Activated naive CD8-positive, alpha-beta T cell treated with anti-CD3 and anti-CD28 coated beads for 36 hours (primary cell): ENCODE results near the gene SCGB1C2. TPM values are rescaled to one million over a fixed set of nuclear protein-coding genes. Genes with fewer than 3 reads are reported as not detected.
"Not testable (repeated sequence)": the region's sequence is repeated elsewhere in the genome, so short reads cannot be mapped to it uniquely, and the experiment has no call there.

Source experiments
- DNase-seq: peaks from one replicate; pipeline ENCODE4 v3.0.0; 2021
- H3K27ac Mint-ChIP-seq: one replicate; pipeline ENCODE4 v1.8.0; 2022; ENCODE audit warnings: mild to moderate bottlenecking, moderate library complexity, mixed read lengths
- H3K27me3 Mint-ChIP-seq: one replicate; pipeline ENCODE4 v1.8.0; 2022; ENCODE audit warnings: mild to moderate bottlenecking, mixed read lengths
- H3K36me3 Mint-ChIP-seq: one replicate; pipeline ENCODE4 v1.8.0; 2021; ENCODE audit warnings: mild to moderate bottlenecking, mixed read lengths
- H3K4me1 Mint-ChIP-seq: one replicate; pipeline ENCODE4 v1.8.0; 2021; ENCODE audit warnings: mixed read lengths
- H3K4me3 Mint-ChIP-seq: one replicate; pipeline ENCODE4 v1.8.0; 2022; ENCODE audit warnings: mild to moderate bottlenecking, moderate library complexity, mixed read lengths
- H3K9me3 Mint-ChIP-seq: one replicate; pipeline ENCODE4 v1.8.0; 2022; ENCODE audit warnings: mixed read lengths
- total RNA-seq, 2 experiments: library from RNA; stranded (reverse); gene quantifications; one replicate each; pipeline ENCODE4 v1.2.3, GENCODE V29; 2021

SCGB1C2 gene
- total RNA-seq, 2 experiments from 2014 or later, result not detected

DNA sequence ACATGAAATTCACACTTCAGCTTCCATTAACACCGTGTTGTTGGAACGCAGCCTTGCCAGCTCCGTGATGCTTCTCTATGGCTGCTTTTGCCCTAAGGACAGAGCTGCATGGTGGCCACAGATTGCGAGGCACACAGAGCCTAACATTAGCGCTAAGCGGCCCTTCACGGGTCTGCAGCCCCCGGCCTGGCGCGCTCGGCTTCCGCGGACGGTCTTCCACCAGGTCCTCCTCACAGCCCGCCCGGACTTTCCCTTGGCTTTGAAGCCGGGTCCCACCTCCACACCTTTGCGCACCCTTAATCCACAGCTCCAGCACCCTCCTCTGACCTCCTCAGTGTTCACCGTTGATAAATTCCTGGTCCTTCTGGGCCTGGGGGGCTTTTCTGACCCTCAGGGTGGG is 19.6 kb downstream of the SCGB1C2 start:
- no peak for DNase-seq
- H3K4me3 Mint-ChIP-seq, result no peak overlapping the region
- no peaks in the 10 kb centered on the region for H3K36me3 Mint-ChIP-seq
- H3K9me3 Mint-ChIP-seq, result no peaks in the 10 kb centered on the region
- H3K27ac Mint-ChIP-seq, result no peak overlapping the region
- no peaks in the 10 kb centered on the region for H3K27me3 Mint-ChIP-seq
- no peaks in the 10 kb centered on the region for H3K4me1 Mint-ChIP-seq

DNA sequence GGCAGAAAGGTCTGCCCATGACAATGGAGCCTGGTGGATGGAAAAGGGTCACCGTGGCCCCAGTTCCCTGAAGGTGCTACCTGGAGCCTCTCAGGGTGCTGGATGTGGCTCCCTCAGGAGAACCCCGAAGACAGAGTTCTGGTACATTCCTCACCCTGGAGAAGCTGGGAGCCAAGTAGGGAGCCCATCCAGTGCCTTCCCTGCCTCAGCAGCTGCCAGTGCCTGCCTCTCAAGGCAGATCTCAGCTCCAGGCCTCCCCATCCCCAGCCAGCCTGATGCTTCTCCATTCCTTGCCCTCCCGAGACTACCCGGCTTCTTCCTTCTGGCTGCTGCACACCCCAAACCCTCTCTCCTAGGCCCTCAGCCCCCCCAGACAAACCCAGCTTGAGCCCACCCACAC is 20.5 kb downstream of the SCGB1C2 start:
- Mint-ChIP-seq H3K36me3 (no peaks in the 10 kb centered on the region), H3K27ac (no peak overlapping the region), H3K27me3 (no peaks in the 10 kb centered on the region), H3K4me1 (no peaks in the 10 kb centered on the region), H3K4me3 (no peak overlapping the region), H3K9me3 (no peaks in the 10 kb centered on the region)
- DNase-seq, result no peak

DNA sequence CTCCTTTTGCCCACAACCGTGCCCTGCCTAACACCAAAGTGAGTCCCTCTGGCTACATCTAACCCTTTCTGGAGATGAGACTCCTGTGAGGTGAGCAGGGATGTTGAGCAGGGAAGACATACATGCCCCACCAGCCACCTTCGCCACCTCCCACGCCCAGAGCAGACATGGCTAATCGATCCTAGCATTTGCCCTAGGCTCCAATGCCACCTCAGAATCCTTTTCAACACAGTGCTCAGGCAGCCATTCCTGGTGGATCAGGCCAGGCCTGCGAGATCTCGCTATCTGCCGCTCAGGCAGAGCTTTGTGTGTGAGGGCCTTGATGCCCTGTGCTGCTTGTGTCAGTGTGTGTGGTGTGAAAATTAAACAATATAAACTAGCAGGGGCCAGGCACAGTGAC is 21.0 kb downstream of the SCGB1C2 start:
- DNase-seq, result no peak
- no peak overlapping the region for H3K27ac Mint-ChIP-seq
- no peak overlapping the region for H3K4me3 Mint-ChIP-seq
- H3K4me1 Mint-ChIP-seq, result no peaks in the 10 kb centered on the region
- no peaks in the 10 kb centered on the region for H3K27me3 Mint-ChIP-seq
- H3K36me3 Mint-ChIP-seq, result no peaks in the 10 kb centered on the region
- no peaks in the 10 kb centered on the region for H3K9me3 Mint-ChIP-seq

DNA sequence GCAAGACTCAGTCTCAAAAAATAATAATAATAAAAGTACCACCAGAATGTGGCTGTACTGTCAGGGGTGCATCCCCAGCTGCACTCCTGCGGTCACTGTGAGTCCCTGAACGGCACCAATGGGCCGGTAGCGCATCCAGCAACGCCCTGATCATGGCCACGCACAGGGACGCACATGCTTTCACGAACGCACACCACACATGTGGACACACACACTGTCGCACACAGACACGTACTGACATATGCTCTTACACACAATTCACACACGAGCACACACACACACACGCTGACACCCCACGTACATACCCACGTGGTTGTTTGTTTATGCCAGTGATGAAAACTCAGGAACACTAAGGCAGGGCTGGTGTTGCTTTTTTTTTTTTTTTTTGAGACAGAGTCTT is 22.2 kb downstream of the SCGB1C2 start:
- H3K36me3 Mint-ChIP-seq, result no peaks in the 10 kb centered on the region

DNA sequence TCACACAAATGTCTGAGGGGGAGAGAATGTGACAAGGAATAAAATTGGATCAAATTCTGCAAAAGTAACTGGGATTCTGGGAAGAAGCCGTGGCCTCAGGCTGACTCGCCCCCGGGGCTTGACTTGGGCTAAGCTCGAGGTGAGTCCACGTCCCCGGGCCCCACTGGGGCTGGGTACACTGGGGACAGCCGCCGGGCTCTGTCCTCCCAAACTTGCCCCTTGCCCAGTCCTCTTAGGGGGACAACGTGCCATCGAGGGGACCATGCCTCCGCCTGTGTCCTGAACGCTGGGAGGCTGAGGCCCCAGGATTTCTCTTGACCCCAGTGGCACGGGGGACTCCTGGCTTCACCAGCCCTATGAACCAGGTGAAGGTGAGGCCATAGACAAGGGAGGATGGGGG is 23.0 kb downstream of the SCGB1C2 start:
- no peak overlapping the region for H3K4me3 Mint-ChIP-seq
- DNase-seq, result no peak
- H3K4me1 Mint-ChIP-seq, result no peaks in the 10 kb centered on the region
- H3K27me3 Mint-ChIP-seq, result no peaks in the 10 kb centered on the region
- no peak overlapping the region for H3K27ac Mint-ChIP-seq
- no peaks in the 10 kb centered on the region for H3K36me3 Mint-ChIP-seq
- H3K9me3 Mint-ChIP-seq, result no peaks in the 10 kb centered on the region

More for the DNA sequence above, 22.2 kb downstream of the SCGB1C2 start:
- Mint-ChIP-seq H3K27me3 (no peaks in the 10 kb centered on the region), H3K9me3 (no peaks in the 10 kb centered on the region), H3K4me1 (no peaks in the 10 kb centered on the region), H3K27ac (no peak overlapping the region), H3K4me3 (no peak overlapping the region)
- DNase-seq, result no peak

DNA sequence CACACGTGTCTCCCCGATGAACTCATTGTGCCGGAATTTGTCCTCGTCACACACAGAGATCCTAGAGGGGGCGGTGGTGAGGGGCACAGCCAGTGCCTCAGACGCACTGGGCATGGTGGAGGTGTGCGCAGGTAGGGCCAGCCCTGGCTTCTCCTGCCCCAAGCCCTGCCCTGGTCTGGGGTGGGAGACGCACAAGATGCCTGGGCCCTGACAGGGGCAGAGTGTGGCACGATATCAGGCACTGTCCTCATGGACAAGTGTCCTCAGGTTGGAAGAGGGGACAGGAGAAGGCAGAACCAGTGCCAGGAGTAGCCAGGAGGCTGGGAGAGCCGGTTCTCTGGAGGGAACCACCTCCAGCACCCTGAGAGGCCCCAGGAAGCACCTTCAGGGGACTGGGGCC is 24.1 kb downstream of the SCGB1C2 start:
- DNase-seq, result no peak
- H3K27me3 Mint-ChIP-seq, result no peaks in the 10 kb centered on the region
- no peaks in the 10 kb centered on the region for H3K9me3 Mint-ChIP-seq
- H3K4me3 Mint-ChIP-seq, result no peak overlapping the region
- no peak overlapping the region for H3K27ac Mint-ChIP-seq
- no peaks in the 10 kb centered on the region for H3K36me3 Mint-ChIP-seq
- no peaks in the 10 kb centered on the region for H3K4me1 Mint-ChIP-seq

DNA sequence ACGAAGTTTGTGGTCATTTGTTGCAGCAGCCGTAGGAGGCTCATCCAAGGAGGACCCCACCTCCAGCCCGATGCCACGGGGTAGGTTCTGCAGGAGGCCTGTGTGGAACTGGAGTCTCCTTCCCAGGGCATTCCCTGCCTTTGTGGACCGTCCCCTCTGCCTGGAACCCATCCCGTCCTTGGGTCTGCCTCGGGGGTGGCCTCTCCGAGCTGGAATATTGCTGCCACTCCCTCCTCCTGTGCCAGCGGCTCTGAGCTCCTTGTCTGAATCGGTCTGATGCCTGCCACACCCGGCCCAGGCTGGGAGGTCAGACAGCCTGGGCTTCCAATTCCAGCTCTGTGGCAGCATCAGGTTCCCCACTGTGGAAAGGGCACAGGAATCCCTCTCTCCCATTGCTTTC is 25.3 kb downstream of the SCGB1C2 start:
- DNase-seq, result no peak
- H3K27ac Mint-ChIP-seq, result no peak overlapping the region
- no peaks in the 10 kb centered on the region for H3K9me3 Mint-ChIP-seq
- H3K36me3 Mint-ChIP-seq, result no peaks in the 10 kb centered on the region
- no peaks in the 10 kb centered on the region for H3K4me1 Mint-ChIP-seq
- H3K4me3 Mint-ChIP-seq, result no peak overlapping the region
- H3K27me3 Mint-ChIP-seq, result no peaks in the 10 kb centered on the region

DNA sequence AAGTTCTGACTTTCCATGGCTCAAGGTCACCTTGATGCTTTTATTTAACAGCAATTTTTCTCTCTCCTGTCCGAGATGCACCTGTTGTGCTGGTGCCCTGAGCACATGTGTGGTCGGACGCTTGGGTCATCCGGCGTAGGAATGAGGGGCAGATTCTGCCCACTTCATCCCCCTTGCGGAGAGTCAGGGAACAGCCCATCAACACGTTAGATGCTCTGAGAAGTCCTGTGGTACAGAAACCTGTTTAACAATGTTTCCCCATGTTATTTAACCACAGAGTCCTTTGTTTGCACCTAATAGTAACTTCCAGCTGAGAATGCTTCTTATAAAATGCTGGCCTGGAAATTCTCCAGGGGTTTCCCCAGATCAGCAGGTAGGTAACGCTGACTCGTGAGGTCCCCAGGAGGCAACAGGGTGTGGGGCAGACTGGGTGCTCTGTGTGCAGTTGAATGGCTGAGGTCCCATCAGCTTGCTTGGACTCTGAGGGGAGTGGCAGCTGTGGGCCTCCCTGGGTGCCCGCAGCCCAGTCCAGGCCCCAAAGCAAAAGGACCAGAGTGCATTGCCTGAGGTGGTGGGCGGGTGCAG is 26.2 kb downstream of the SCGB1C2 start:
- no peak for DNase-seq
- Mint-ChIP-seq H3K36me3 (no peaks in the 10 kb centered on the region), H3K9me3 (no peaks in the 10 kb centered on the region), H3K4me3 (no peak overlapping the region), H3K27me3 (no peaks in the 10 kb centered on the region), H3K27ac (no peak overlapping the region), H3K4me1 (no peaks in the 10 kb centered on the region)

DNA sequence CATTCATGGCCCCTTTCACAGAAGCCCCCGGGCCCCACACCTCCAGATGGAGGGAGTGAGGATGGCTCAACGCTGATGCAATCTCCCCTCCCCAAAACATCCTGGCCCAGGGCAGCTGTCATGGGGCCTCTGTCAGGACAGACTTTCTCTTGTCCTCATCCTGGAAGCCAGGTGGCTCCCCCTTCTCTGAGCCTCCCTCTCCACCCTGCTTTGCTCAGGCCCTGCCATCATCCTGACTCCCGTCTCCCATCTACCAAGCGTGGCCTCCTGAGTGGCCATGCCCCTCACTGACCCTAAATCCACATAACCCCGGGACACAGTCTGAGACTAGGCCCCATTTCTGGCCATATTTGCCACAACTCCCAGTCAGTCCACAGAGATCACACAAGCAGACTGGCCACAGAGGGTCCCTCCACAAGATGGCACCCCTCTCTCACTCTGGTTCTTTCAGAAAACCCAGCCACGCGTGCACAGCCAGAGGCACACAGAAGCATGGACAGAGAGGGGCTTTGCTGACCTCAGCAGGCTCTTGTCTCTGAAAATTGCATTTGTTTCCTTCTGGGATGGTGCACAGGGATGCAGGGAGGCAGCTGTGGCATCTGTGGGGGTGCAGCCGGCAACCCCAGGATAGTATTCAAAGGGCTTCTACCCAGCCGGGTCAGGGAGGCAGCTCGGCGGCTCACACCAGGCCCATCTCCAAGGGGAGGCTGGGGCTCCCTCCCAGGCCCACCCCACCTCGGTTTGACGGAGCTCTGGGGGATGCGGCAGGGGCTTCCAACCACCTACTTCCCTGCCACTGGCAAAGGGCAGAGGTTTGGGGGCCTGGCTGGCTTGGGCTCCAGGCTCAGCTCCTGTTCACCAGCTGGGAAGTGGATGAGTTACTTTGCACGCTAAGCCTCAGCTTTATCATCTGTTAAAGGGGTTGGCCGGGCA is 27.2 kb downstream of the SCGB1C2 start:
- Mint-ChIP-seq H3K36me3 (no peaks in the 10 kb centered on the region), H3K27me3 (no peaks in the 10 kb centered on the region), H3K9me3 (no peaks in the 10 kb centered on the region), H3K27ac (no peak overlapping the region), H3K4me1 (peaks cover 7% of the 10 kb centered on the region), H3K4me3 (no peak overlapping the region)
- no peak for DNase-seq

DNA sequence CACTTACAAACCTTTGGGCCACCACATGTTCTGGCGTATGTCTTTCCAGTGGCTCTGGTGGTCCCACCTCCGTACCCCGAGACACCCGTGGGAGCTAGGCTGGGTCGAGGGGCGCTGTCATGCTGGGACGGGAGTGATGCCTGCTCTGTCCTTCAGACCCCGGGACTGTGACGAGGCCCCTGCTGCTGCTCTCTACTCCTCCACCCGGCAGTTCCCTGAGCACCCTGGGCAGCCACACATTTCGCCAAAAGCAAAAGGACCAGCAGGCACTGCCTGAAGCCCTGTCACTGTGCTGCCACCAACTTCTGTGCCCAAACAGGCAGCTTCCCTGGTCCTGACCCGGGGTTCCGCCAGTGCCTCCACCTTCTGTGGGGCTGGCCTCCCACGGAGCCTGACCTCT is 28.6 kb downstream of the SCGB1C2 start:
- H3K36me3 Mint-ChIP-seq, result no peaks in the 10 kb centered on the region

DNA sequence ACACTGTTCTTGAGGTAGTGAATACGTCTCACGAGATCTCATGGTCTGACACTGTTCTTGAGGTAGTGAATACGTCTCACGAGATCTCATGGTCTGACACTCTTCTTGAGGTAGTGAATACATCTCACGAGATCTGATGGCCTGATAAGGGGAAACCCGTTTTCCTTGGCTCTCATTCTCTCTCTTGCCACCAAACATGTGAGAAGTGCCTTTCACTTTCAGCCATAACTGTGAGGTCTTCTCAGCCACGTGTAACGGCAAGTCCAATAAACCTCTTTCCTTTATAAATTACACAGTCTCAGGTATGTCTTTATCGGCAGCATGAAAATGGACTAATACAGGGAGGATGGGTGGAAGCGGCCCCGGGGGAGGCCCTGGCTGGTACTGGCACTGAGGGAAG is 31.2 kb downstream of the SCGB1C2 start:
- not testable (repeated sequence) for H3K9me3 Mint-ChIP-seq, H3K27ac Mint-ChIP-seq, H3K4me1 Mint-ChIP-seq, DNase-seq, H3K36me3 Mint-ChIP-seq, H3K27me3 Mint-ChIP-seq, H3K4me3 Mint-ChIP-seq

More for the DNA sequence above, 28.6 kb downstream of the SCGB1C2 start:
- Mint-ChIP-seq H3K4me3 (no peak overlapping the region), H3K27me3 (no peaks in the 10 kb centered on the region), H3K27ac (no peak overlapping the region), H3K9me3 (no peaks in the 10 kb centered on the region), H3K4me1 (peaks cover 7% of the 10 kb centered on the region)
- no peak for DNase-seq

DNA sequence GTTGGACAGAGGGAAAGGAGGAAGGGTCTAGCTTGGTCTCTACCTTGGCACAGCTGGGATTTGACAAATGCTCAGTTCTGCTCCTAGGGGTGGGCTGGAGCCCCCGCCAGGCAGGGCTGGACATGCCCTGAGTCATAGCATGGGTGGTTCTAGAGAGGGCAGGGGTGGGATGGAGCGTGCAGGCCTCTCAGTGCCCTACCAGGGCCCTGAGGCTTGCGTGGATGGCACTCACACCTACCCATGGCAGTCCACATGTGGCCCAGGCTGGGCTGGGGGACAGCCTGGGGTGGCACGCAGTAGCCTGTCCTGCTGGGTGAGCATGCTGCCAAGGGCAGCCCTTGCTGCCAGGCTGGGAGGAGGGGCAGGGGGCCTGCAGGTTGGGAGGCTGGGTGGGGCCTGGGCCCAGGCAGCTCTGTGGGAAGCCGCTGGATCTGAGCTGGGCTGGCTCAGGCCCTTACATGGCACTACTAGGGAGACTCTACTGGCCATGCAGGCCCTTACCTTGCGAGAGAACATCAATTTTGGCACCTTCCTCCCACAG is 32.8 kb downstream of the SCGB1C2 start:
- no peak overlapping the region for H3K4me3 Mint-ChIP-seq
- H3K4me1 Mint-ChIP-seq, result peaks cover 7% of the 10 kb centered on the region
- H3K27me3 Mint-ChIP-seq, result no peaks in the 10 kb centered on the region
- H3K27ac Mint-ChIP-seq, result no peak overlapping the region
- H3K36me3 Mint-ChIP-seq, result no peaks in the 10 kb centered on the region
- no peaks in the 10 kb centered on the region for H3K9me3 Mint-ChIP-seq
- no peak for DNase-seq

DNA sequence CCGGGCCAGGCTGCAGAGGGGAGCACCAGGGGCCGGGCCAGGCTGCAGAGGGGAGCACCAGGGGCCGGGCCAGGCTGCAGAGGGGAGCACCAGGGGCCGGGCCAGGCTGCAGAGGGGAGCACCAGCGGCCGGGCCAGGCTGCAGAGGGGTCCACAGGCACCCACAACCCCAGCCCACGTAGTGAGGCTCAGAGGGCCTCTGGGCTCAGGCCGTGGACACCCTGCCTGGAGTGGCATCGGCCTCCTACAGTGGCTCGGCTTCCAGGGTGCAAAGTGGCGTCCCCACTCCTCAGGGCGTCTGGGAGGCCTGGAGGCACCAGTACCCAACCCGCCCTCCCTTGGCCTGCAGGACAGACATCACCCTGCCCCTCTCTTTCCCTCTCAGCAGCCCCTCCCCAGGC is 34.5 kb downstream of the SCGB1C2 start:
- H3K36me3 Mint-ChIP-seq, result no peaks in the 10 kb centered on the region
- peaks cover 7% of the 10 kb centered on the region for H3K4me1 Mint-ChIP-seq
- no peak overlapping the region for H3K4me3 Mint-ChIP-seq
- H3K27me3 Mint-ChIP-seq, result peaks cover 2% of the 10 kb centered on the region
- DNase-seq, result no peak
- no peaks in the 10 kb centered on the region for H3K9me3 Mint-ChIP-seq
- no peak overlapping the region for H3K27ac Mint-ChIP-seq

DNA sequence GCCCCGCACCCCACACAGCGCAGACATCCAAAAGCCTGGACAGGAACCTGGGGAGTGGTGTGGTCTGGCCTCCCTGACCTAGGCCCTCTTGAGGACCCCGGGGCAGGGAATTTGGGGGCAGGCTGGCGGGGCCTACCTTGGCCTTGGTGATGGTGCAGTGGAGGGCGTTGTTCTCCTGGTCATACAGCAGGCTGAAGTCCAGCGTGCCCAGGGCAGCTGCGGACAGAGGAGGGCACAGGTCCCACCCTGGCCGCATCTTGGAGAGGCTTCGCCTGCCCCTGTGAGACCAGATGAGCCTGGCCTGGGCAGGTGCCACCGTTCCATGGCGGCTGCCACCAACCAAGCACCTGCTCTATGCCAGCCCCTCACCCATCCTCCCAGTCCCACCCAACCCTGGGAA is 35.0 kb downstream of the SCGB1C2 start:
- no peaks in the 10 kb centered on the region for H3K36me3 Mint-ChIP-seq
- H3K9me3 Mint-ChIP-seq, result no peaks in the 10 kb centered on the region
- DNase-seq, result no peak
- H3K27me3 Mint-ChIP-seq, result peaks cover 7% of the 10 kb centered on the region
- no peak overlapping the region for H3K4me3 Mint-ChIP-seq
- no peak overlapping the region for H3K27ac Mint-ChIP-seq
- H3K4me1 Mint-ChIP-seq, result peaks cover 7% of the 10 kb centered on the region

DNA sequence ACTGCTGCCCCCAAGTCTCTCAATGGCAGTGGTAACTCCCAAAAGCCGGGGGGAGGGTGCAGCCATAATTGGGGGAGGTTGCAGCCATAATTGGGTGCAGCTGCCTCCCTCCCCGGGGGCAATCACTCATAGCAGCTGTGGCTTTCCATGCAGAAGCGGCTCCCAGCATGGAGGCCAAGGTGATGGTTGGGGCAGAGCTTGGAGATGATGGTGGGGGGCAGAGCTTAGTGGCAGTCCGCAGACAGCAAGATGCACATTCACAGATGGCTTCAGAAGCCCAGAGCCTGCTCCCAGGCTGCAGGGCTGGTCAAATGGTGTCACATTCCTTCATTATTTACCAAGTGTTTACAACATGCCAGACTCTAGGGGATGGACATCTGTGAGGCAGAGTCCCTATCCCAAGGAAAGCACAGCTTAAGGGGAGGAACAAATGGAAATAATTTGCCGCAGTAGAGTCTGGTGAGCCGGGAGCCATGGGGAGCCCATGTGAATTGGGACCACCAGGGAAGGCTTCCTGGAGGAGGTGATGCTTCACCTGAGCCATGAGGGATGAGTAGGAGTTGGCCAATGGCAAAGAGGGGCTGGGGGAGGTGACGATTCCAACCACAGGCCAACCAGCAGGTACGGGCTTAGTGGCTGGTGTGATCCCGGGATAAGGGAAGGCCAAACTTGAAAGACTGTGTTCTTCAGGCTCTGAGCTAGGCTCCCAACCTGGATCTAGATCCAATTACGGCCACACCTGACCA is 36.0 kb downstream of the SCGB1C2 start:
- Mint-ChIP-seq H3K36me3 (no peaks in the 10 kb centered on the region), H3K9me3 (no peaks in the 10 kb centered on the region), H3K27ac (no peak overlapping the region), H3K27me3 (peaks cover 12% of the 10 kb centered on the region), H3K4me1 (peaks cover 7% of the 10 kb centered on the region), H3K4me3 (no peak overlapping the region)
- no peak for DNase-seq
